ENCODE results near the gene LKAAEAR1.

Gene LKAAEAR1

GRCh38 chr20:64099880-64100565 lies 15.8 kb upstream of the LKAAEAR1 start:
- TF ChIP-seq ZNF565 (CRISPR knock-in tag; conservative IDR thresholded peaks at IDR 0.05; ENCODE audit: low read depth) = no peak
- TF ChIP-seq SNAI2 (CRISPR knock-in tag; IDR thresholded peaks at IDR 0.05) = no peak
- no peak for TF ChIP-seq TOX (CRISPR knock-in tag; IDR thresholded peaks at IDR 0.05; ENCODE audit: borderline replicate concordance)
- no peak for ATAC-seq

- ATAC-seq = no peak
- no peak for TF ChIP-seq TOX (CRISPR knock-in tag; IDR thresholded peaks at IDR 0.05; ENCODE audit: borderline replicate concordance)
- TF ChIP-seq CREB5 (CRISPR knock-in tag; IDR thresholded peaks at IDR 0.05; ENCODE audit: low read depth) = no peak
- TF ChIP-seq TCF4 (CRISPR knock-in tag; IDR thresholded peaks at IDR 0.05; ENCODE audit: borderline replicate concordance) = no peak
- no peak for TF ChIP-seq RARB (CRISPR knock-in tag; IDR thresholded peaks at IDR 0.05)
- no peak for TF ChIP-seq POU6F1 (CRISPR knock-in tag; IDR thresholded peaks at IDR 0.05; ENCODE audit: borderline replicate concordance, low read depth)
- no peak for TF ChIP-seq ISL1 (CRISPR knock-in tag; IDR thresholded peaks at IDR 0.05)
Measured at GRCh38 chr20:64099086-64099786, 15.0 kb upstream of the LKAAEAR1 start.

GRCh38 chr20:64098471-64099013 lies 14.3 kb upstream of the LKAAEAR1 start:
- no peak for ATAC-seq
- TF ChIP-seq TOX (CRISPR knock-in tag; IDR thresholded peaks at IDR 0.05; ENCODE audit: borderline replicate concordance) = no peak
- TF ChIP-seq TCF4 (CRISPR knock-in tag; IDR thresholded peaks at IDR 0.05; ENCODE audit: borderline replicate concordance) = no peak
- no peak for TF ChIP-seq RARB (CRISPR knock-in tag; IDR thresholded peaks at IDR 0.05)
- TF ChIP-seq CSDC2 (CRISPR knock-in tag; IDR thresholded peaks at IDR 0.05) = no peak
- TF ChIP-seq ARNTL (CRISPR knock-in tag; IDR thresholded peaks at IDR 0.05; ENCODE audit: borderline replicate concordance, low read depth) = no peak
- TF ChIP-seq OSR1 (CRISPR knock-in tag; IDR thresholded peaks at IDR 0.05) = no peak
- no peak for TF ChIP-seq ZFP30 (CRISPR knock-in tag; IDR thresholded peaks at IDR 0.05)
- TF ChIP-seq ZNF70 (CRISPR knock-in tag; IDR thresholded peaks at IDR 0.05) = no peak
- no peak for TF ChIP-seq ESRRG (CRISPR knock-in tag; IDR thresholded peaks at IDR 0.05)
- no peak for TF ChIP-seq ZNF8 (CRISPR knock-in tag; IDR thresholded peaks at IDR 0.05)
- TF ChIP-seq CSRNP3 (CRISPR knock-in tag; IDR thresholded peaks at IDR 0.05) = no peak
- no peak for TF ChIP-seq ISL1 (CRISPR knock-in tag; IDR thresholded peaks at IDR 0.05)
- no peak for TF ChIP-seq ZC3H10 (CRISPR knock-in tag; IDR thresholded peaks at IDR 0.05)
- no peak for TF ChIP-seq TSHZ2 (CRISPR knock-in tag; IDR thresholded peaks at IDR 0.05)
- TF ChIP-seq BACH2 (CRISPR knock-in tag; IDR thresholded peaks at IDR 0.05; ENCODE audit: borderline replicate concordance) = no peak
- TF ChIP-seq PPARA (CRISPR knock-in tag; IDR thresholded peaks at IDR 0.05; ENCODE audit: borderline replicate concordance) = no peak

GRCh38 chr20:64096535-64096934 lies 12.3 kb upstream of the LKAAEAR1 start:
- no peak for ATAC-seq
- no peak for TF ChIP-seq CSRNP3 (CRISPR knock-in tag; IDR thresholded peaks at IDR 0.05)
- no peak for TF ChIP-seq PPARA (CRISPR knock-in tag; IDR thresholded peaks at IDR 0.05; ENCODE audit: borderline replicate concordance)
- TF ChIP-seq ZFP30 (CRISPR knock-in tag; IDR thresholded peaks at IDR 0.05) = no peak
- TF ChIP-seq RARB (CRISPR knock-in tag; IDR thresholded peaks at IDR 0.05) = no peak
- no peak for TF ChIP-seq ZNF565 (CRISPR knock-in tag; conservative IDR thresholded peaks at IDR 0.05; ENCODE audit: low read depth)
- TF ChIP-seq GLIS3 (CRISPR knock-in tag; IDR thresholded peaks at IDR 0.05) = no peak
- TF ChIP-seq TOX (CRISPR knock-in tag; IDR thresholded peaks at IDR 0.05; ENCODE audit: borderline replicate concordance) = no peak
- no peak for TF ChIP-seq SNAI2 (CRISPR knock-in tag; IDR thresholded peaks at IDR 0.05)
- TF ChIP-seq POU6F1 (CRISPR knock-in tag; IDR thresholded peaks at IDR 0.05; ENCODE audit: borderline replicate concordance, low read depth) = no peak
- no peak for TF ChIP-seq CSDC2 (CRISPR knock-in tag; IDR thresholded peaks at IDR 0.05)
- no peak for TF ChIP-seq ARNTL (CRISPR knock-in tag; IDR thresholded peaks at IDR 0.05; ENCODE audit: borderline replicate concordance, low read depth)

Data from SK-N-SH treated with all-trans-retinoic acid at 6 μM for 48 hours (cell line).